SH-SY5Y (cell line): ENCODE data around the gene EML1.

Experiments
- GATA2 ChIP-seq: IDR thresholded peaks from 2 replicates; pipeline ENCODE4 v1.6.1; 2011; ENCODE audit warnings: mild to moderate bottlenecking, low read depth, low read length
- GATA3 ChIP-seq: IDR thresholded peaks from 2 replicates; pipeline ENCODE4 v1.6.1; 2011; ENCODE audit warnings: low read depth, mild to moderate bottlenecking, low read length, moderate library complexity

DNA sequence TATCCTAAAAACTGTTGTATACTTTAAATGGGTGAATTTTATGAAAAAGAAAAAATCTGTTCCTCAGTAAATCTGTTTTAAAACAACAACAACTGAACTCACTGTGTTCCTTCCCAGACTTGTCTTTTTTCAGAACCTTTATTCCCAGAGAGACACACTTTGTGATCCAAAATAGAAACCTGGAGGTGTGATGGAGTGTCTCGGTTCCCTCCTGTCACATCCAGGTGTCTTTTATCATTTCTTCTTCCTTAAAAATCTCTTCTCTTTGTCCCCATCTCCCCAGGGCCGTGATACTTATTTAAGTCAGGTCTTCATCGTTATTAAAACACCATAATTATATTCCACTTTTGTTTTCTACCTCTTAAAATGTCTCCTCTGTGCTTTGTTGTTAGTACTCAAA lies 195.8 kb downstream of the EML1 start:
- TF ChIP-seq GATA2 (no peak), GATA3 (no peak)
